ENCODE measurements around the gene TMEM232.
A peak's percentile ranks its signal among the peaks of the same experiment; 100 is the strongest.

The TMEM232 gene

DNA sequence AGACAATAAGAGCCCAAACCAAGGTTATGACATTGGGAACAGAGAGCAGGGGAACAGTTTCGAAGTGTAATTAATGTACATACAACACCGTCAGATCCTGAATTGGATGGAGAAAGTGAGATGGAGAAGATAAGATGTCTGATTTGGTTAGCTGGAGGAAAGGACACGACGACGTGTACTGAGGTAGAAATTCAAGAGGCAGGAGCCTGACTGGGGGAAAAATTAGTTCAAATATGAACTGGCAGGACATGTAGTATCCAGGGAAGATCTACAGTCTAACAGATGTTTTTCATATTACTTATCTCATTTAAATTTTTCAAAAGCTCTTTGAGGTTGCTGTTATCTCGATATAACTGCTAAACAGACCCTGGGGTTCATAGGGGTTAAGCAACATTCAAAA, 114.7 kb downstream of the TMEM232 start:
- in situ Hi-C loops (cut with HindIII; ENCODE audit: low sequenced_read_pairs): no loop called here
- no peak for DNase-seq (ENCODE audit: low read depth, low spot score)
- H3K4me3 ChIP-seq (ENCODE audit: low read depth, low read length): no peak overlapping the region
- TF ChIP-seq CTCF (IDR thresholded peaks at IDR 0.05; ENCODE audit: low read depth, low read length): no peak

GRCh38 chr5:110594866-110595265, 131.6 kb downstream of the TMEM232 start:
- in situ Hi-C loops (cut with HindIII; ENCODE audit: low sequenced_read_pairs): no loop called here
- H3K4me3 ChIP-seq (ENCODE audit: low read depth, low read length): no peak overlapping the region
- no peak for DNase-seq (ENCODE audit: low read depth, low spot score)
- TF ChIP-seq CTCF (IDR thresholded peaks at IDR 0.05; ENCODE audit: low read depth, low read length): no peak

DNA sequence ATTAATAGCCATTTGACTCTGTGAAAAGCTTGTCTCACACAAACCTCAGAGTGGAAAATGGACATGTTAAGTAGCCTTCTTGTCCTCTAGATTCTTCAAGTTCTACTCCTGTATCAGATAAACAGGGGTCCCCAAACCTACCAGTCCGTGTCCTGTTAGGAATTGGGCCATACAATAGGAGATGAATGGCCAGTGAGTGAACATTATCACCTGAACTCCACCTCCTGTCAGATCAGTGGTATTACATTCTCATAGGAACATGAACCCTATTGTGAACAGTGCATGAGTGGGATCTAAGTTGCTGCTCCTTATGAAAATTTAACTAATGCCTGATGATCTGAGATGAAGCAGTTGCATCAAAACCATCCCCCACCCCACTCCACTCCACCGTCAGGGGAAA, 136.3 kb downstream of the TMEM232 start:
- TF ChIP-seq CTCF (IDR thresholded peaks at IDR 0.05; ENCODE audit: low read depth, low read length): peak; percentile 54
- in situ Hi-C loops (cut with HindIII; ENCODE audit: low sequenced_read_pairs): no loop called here
- no peak overlapping the region for H3K4me3 ChIP-seq (ENCODE audit: low read depth, low read length)
- DNase-seq (ENCODE audit: low read depth, low spot score): peak; percentile 17

DNA sequence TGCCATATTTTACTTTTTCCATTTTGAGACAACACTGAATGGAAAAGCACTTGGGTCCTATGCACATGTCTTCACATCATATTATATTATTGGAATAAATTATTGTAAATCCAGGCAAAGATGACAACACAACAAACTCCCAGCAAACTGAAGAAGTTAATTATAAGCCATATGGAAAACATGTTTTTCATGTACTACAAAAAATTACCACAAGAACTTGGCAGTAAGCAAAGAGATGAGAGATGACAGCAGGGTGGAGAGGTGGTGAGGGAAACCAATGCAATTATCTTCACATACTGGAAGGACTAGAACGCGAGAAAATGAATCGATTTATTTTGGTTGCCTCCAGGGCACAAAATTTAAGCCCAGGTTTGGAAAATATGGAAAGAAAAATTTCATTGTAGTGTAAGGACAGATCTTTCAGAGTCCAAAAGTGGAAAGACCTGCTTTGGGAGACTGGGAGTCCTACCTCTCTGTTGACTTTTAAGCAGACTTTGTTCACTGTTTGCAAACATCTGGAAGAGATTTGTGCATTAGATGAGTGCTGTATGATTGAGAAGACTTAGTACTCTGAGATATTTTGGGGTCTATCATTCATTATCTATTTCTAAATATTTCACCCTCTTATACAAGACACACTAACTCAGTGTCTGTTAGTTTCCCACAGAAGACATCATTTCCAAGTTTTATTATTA, 138.0 kb downstream of the TMEM232 start:
- no peak overlapping the region for H3K4me3 ChIP-seq (ENCODE audit: low read depth, low read length)
- TF ChIP-seq CTCF (IDR thresholded peaks at IDR 0.05; ENCODE audit: low read depth, low read length): no peak
- in situ Hi-C loops (cut with HindIII; ENCODE audit: low sequenced_read_pairs): no loop called here
- DNase-seq (ENCODE audit: low read depth, low spot score): no peak

DNA sequence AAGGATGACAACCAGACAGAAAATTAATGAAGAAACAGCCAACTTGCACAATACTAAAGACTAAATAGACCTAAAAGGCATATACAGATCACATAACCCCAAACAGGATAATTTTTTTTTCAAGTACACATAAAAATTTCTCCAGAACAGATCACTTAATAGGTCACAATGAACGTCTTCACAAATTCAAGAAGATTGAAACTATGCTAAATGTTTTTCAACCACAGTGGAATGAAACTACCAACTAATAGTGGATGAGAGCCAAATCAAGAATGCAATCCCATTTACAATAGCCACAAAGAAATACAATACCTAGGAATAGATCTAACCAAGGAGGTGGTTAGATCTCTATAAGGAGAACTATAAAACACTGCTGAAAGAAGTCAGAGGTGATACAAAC, 145.8 kb downstream of the TMEM232 start:
- no peak overlapping the region for H3K4me3 ChIP-seq (ENCODE audit: low read depth, low read length)
- in situ Hi-C loops (cut with HindIII; ENCODE audit: low sequenced_read_pairs): no loop called here
- DNase-seq (ENCODE audit: low read depth, low spot score): peak; percentile 10
- TF ChIP-seq CTCF (IDR thresholded peaks at IDR 0.05; ENCODE audit: low read depth, low read length): no peak

DNA sequence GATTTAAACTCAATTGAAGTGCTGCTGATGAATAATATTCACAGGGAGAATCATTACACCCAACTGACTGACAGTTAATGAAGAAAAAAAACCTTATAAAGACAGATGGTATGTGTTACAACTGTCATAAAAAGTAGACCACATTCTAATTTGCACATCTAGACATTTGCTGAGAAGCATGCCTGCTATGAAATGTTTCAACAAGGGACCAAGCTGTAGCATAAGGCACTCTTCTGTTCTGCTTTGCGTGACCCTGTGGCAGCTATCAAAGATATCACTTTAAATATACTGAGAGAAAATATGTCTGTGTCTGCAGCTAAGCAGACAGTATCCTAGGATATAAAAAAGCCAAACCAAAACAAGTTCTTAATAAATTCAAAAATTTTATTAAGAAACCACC, 153.7 kb downstream of the TMEM232 start:
- in situ Hi-C loops (cut with HindIII; ENCODE audit: low sequenced_read_pairs): no loop called here
- DNase-seq (ENCODE audit: low read depth, low spot score): no peak
- no peak overlapping the region for H3K4me3 ChIP-seq (ENCODE audit: low read depth, low read length)
- no peak for TF ChIP-seq CTCF (IDR thresholded peaks at IDR 0.05; ENCODE audit: low read depth, low read length)
